ENCODE results near the gene FDXR. TPM values are rescaled to one million over a fixed set of nuclear protein-coding genes. Genes with fewer than 3 reads are reported as not detected.

The FDXR gene
- total RNA-seq, 1 donor from 2014 or later: 6.3 TPM

GRCh38 chr17:74848656-74849399 is 24.0 kb downstream of the FDXR start:
- intact Hi-C loops (cut with DNase I): no loop called here
- DNase-seq (ENCODE audit: low spot score) (no peak), ATAC-seq (no peak)

GRCh38 chr17:74846621-74847020 is 26.2 kb downstream of the FDXR start:
- ATAC-seq (no peak), DNase-seq (ENCODE audit: low spot score) (no peak)
- intact Hi-C loops (cut with DNase I): no loop called here

GRCh38 chr17:74843352-74843627 is 29.5 kb downstream of the FDXR start:
- ATAC-seq (no peak), DNase-seq (ENCODE audit: low spot score) (no peak)
- intact Hi-C loops (cut with DNase I): no loop called here

GRCh38 chr17:74842599-74843351 is 30.0 kb downstream of the FDXR start:
- peak; percentile 78 for DNase-seq (ENCODE audit: low spot score)

GRCh38 chr17:74842146-74842598 is 30.6 kb downstream of the FDXR start:
- ATAC-seq: peak; percentile 19
- DNase-seq (ENCODE audit: low spot score): no peak
- intact Hi-C loops (cut with DNase I): no loop called here

More at GRCh38 chr17:74842599-74843351, 30.0 kb downstream of the FDXR start:
- intact Hi-C loops (cut with DNase I): no loop called here
- peak; percentile 64 for ATAC-seq

- intact Hi-C loops (cut with DNase I): no loop called here
- ATAC-seq (peak; percentile 87), DNase-seq (ENCODE audit: low spot score) (peak; percentile 82)
Observed at GRCh38 chr17:74840989-74841666, 31.7 kb downstream of the FDXR start.

- ATAC-seq: no peak
- intact Hi-C loops (cut with DNase I): no loop called here
- no peak for DNase-seq (ENCODE audit: low spot score)
Observed at GRCh38 chr17:74839990-74840852, 32.6 kb downstream of the FDXR start.

- intact Hi-C loops (cut with DNase I): no loop called here
- DNase-seq (ENCODE audit: low spot score): no peak
- no peak for ATAC-seq
Observed at GRCh38 chr17:74838274-74838673, 34.5 kb downstream of the FDXR start.

GRCh38 chr17:74836691-74837467 is 35.9 kb downstream of the FDXR start:
- DNase-seq (ENCODE audit: low spot score) (no peak), ATAC-seq (no peak)
- intact Hi-C loops (cut with DNase I): no loop called here

GRCh38 chr17:74836191-74836590 is 36.6 kb downstream of the FDXR start:
- ATAC-seq: no peak
- DNase-seq (ENCODE audit: low spot score): no peak
- intact Hi-C loops (cut with DNase I): no loop called here

- DNase-seq (ENCODE audit: low spot score) (peak; percentile 70), ATAC-seq (peak; percentile 60)
- intact Hi-C loops (cut with DNase I): no loop called here
Observed at GRCh38 chr17:74833501-74834377, 39.1 kb downstream of the FDXR start.

- ATAC-seq (no peak), DNase-seq (ENCODE audit: low spot score) (no peak)
- intact Hi-C loops (cut with DNase I): no loop called here
Observed at GRCh38 chr17:74832421-74832820, 40.4 kb downstream of the FDXR start.

- intact Hi-C loops (cut with DNase I): no loop called here
- no peak for ATAC-seq
- DNase-seq (ENCODE audit: low spot score): no peak
Observed at GRCh38 chr17:74831444-74832146, 41.2 kb downstream of the FDXR start.

- ATAC-seq (no peak), DNase-seq (ENCODE audit: low spot score) (no peak)
- intact Hi-C loops (cut with DNase I): no loop called here
Observed at GRCh38 chr17:74830861-74831260, 41.9 kb downstream of the FDXR start.

GRCh38 chr17:74827800-74828199 is 45.0 kb downstream of the FDXR start:
- no peak for DNase-seq (ENCODE audit: low spot score)
- intact Hi-C loops (cut with DNase I): no loop called here
- ATAC-seq: no peak

- intact Hi-C loops (cut with DNase I): no loop called here
Observed at GRCh38 chr17:74825952-74826719, 46.7 kb downstream of the FDXR start.

More at GRCh38 chr17:74825952-74826719, 46.7 kb downstream of the FDXR start:
- no peak for ATAC-seq
- DNase-seq (ENCODE audit: low spot score): no peak
